ENCODE measurements around the gene FGF8. TPM values are rescaled to one million over a fixed set of nuclear protein-coding genes. Genes with fewer than 3 reads are reported as not detected.

The FGF8 gene
- total and polyA plus RNA-seq, 2 of the 8 experiments (the other 6 are each of a cell fraction or from before 2014, with no cell fraction given) = 1.1 to 3.9 TPM

DNA sequence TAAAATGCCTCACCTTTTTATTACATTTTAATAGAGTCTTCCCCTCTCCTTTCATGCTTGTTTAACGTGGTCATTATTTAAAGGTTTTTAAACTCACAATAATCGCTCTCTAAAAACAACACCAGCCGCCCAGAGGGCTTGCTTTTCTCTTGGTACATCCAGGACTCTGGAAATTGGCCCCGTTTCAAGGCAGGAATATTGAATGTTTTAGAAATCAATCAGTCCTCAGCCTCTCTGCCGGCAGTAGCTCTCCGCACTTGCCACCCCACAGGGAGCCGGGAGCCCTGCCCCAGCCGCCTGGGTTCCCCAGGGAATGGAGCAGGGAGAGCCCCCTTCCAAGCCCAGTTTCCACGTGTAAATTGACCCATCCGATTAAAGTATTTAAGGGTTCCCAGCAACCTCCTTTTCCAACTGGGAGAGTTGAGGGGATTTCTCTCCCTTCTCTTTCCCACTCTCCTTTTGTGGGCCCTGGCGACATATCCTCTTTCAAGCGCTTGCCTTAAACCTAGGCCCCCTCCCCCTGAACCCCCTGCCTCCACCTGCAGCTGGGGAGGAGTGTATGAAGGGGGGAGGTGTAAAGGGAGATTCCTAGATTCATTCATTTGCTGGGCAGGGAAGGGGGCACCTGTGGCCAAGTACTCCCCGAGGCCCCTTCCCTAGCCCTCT lies 1.9 kb downstream of the FGF8 start:
- Histone ChIP-seq H4K91ac (replicated peaks; ENCODE audit: insufficient read length, low read length) (no peak overlapping the region), H3K27me3 (replicated peaks in 1 of 4; ENCODE audit: control insufficient read depth in 3 of 4, extremely low read depth in 1 of 4, insufficient read depth in 3 of 4, low read length in 3 of 4) (peaks cover 50 to 74% (median 69%) of the 10 kb centered on the region in 4 experiments), H2BK15ac (ENCODE audit: low read length) (0 out of 2 replicates have a peak overlapping the region, but pooled peaks have one; percentile 72), H2BK120ac (replicated peaks; ENCODE audit: low read depth, low read length) (no peak overlapping the region), H3K4me2 (ENCODE audit: insufficient read depth in 1 of 2, low read depth in 2 of 2, low read length in 2 of 2) (peak overlapping the region; percentile 47 to 76), H3K56ac (replicated peaks; ENCODE audit: insufficient read length, low read depth, low read length) (no peak overlapping the region), H3K14ac (ENCODE audit: insufficient read length) (no peak overlapping the region), H3K79me1 (ENCODE audit: low read depth, low read length) (no peaks in the 10 kb centered on the region), H3K4me1 (replicated peaks in 1 of 4; ENCODE audit: control insufficient read depth in 3 of 4, insufficient read depth in 4 of 4, low read length in 3 of 4) (peaks cover 16 to 40% (median 28%) of the 10 kb centered on the region in 4 experiments), H3K4ac (replicated peaks; ENCODE audit: insufficient read length, low read depth, low read length) (no peak overlapping the region), H4K5ac (ENCODE audit: insufficient read length, low read depth, low read length) (no peak overlapping the region), H2BK12ac (ENCODE audit: low read depth, low read length) (0 out of 2 replicates have a peak overlapping the region, but pooled peaks have one; percentile 71), H3K18ac (ENCODE audit: extremely low read depth, low read length) (peak overlapping the region; percentile 24; the same call in 1 of the 2 replicates), H2AK5ac (ENCODE audit: low read depth, low read length) (no peak overlapping the region), H4K8ac (ENCODE audit: extremely low read depth, insufficient read depth, low read length) (no peak overlapping the region), H3K9me3 (ENCODE audit: insufficient read depth in 2 of 2, low read depth in 1 of 2, low read length in 1 of 2) (no peaks in the 10 kb centered on the region), H3K23ac (ENCODE audit: insufficient read length) (no peak overlapping the region), H2AFZ (ENCODE audit: low read length) (no peak overlapping the region), H4K20me1 (replicated peaks in 1 of 2; ENCODE audit: control insufficient read depth in 1 of 2, insufficient read depth in 2 of 2, low read length in 2 of 2) (peaks cover 0 to 18% of the 10 kb centered on the region in 2 experiments), H2BK5ac (ENCODE audit: low read depth, low read length) (no peak overlapping the region), H3K27ac (ENCODE audit: low read depth, low read length) (no peak overlapping the region), H3K23me2 (ENCODE audit: low read depth, low read length) (peaks cover 12% of the 10 kb centered on the region; the same call in 1 of the 2 replicates), H3K79me2 (ENCODE audit: control insufficient read depth in 1 of 2, insufficient read depth in 2 of 2, low read length in 2 of 2) (no peaks in the 10 kb centered on the region), H3K36me3 (ENCODE audit: control insufficient read depth in 2 of 4, insufficient read depth in 4 of 4, low read length in 3 of 4) (no peaks in the 10 kb centered on the region; a peak in 1 of 8 replicates), H3K9ac (replicated peaks in 1 of 4; ENCODE audit: extremely low read depth in 1 of 4, low read depth in 3 of 4, low read length in 3 of 4) (no peak overlapping the region), H2BK20ac (ENCODE audit: low read length) (no peak overlapping the region), H3K4me3 (ENCODE audit: extremely low read depth in 1 of 4, insufficient read depth in 2 of 4, low read depth in 3 of 4, low read length in 4 of 4) (peak overlapping the region in 2 of 4 experiments; percentile 5 to 54; a peak in 4 of 8 replicates)
- 5% methylated on average over 10 of the region's 13 CpGs; no CpG with 5 or more reads in 1 of the 2 experiments for WGBS, 2 experiments (ENCODE audit: extremely low coverage in 1 of 2, insufficient coverage in 1 of 2, insufficient read length in 1 of 2, insufficient replicate concordance in 2 of 2, low coverage in 1 of 2, low lambda C conversion rate in 2 of 2, missing lambda C conversion rate in 1 of 2)
- DNase-seq (ENCODE audit: low read depth in 1 of 2, low spot score in 2 of 2) = peak in 1 of 2 experiments; percentile 63
- CTCF ChIA-PET (ENCODE audit: partially characterized antibody) = interaction anchor here (0.6 to 9.2 kb wide), 15 partner anchors 10 to 560 kb away, joined by 3 to 100 read pairs (median 5); partner anchors contain the start of genes NPM3 and POLL
- FAIRE-seq = no peak
- POLR2A ChIA-PET (ENCODE audit: partially characterized antibody) = interaction anchor here (0.6 to 4.7 kb wide), 6 partner anchors 10 to 399 kb away, joined by 3 to 19 read pairs (median 6); partner anchors contain the start of genes NPM3 and OGA
- TF ChIP-seq TEAD4 (IDR thresholded peaks at IDR 0.05; ENCODE audit: low read depth, low read length) = no peak
- no peak for TF ChIP-seq GABPA (IDR thresholded peaks at IDR 0.05; ENCODE audit: borderline replicate concordance, insufficient read depth, low read length)
- TF ChIP-seq HDAC2 (IDR thresholded peaks at IDR 0.05; ENCODE audit: borderline replicate concordance in 1 of 2, low read depth in 2 of 2, low read length in 2 of 2) = 0 out of 4 replicates have a peak, but pooled peaks of 1 of the 2 experiments have one; percentile 29
- TF ChIP-seq PHF8 (conservative IDR thresholded peaks at IDR 0.05; ENCODE audit: low read depth, low read length) = no peak
- TF ChIP-seq CHD2 (IDR thresholded peaks at IDR 0.05; ENCODE audit: low read length) = no peak
- TF ChIP-seq, protein P1, sequence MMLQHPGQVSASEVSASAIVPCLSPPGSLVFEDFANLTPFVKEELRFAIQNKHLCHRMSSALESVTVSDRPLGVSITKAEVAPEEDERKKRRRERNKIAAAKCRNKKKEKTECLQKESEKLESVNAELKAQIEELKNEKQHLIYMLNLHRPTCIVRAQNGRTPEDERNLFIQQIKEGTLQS (IDR thresholded peaks at IDR 0.05; ENCODE audit: insufficient read depth, low read depth, low read length) = no peak
- no peak for TF ChIP-seq NRF1 (IDR thresholded peaks at IDR 0.05; ENCODE audit: low read depth, low read length)

Data from H1 (cell line).